Testis (tissue), 2 donors: ENCODE data around the gene CRIP3.

Experiments used
- POLR2A ChIP-seq: fragments of 450-650 bp; IDR thresholded peaks from one replicate; pipeline ENCODE4 v1.6.1; 2017; ENCODE audit warnings: antibody characterized with exemption, mild to moderate bottlenecking, moderate library complexity
- TF ChIP-seq, protein P1 (sequence below), 3 experiments: fragments of 450-650 bp in 2 of 3; fragments of 200-600 bp in 1 of 3; sonication (generic) in 1 of 3; IDR thresholded peaks; one replicate each; pipeline ENCODE4 v1.5.1; 2016 to 2019; ENCODE audit warnings: antibody characterized with exemption in 3 of 3, mild to moderate bottlenecking in 2 of 3, moderate library complexity in 1 of 3

DNA sequence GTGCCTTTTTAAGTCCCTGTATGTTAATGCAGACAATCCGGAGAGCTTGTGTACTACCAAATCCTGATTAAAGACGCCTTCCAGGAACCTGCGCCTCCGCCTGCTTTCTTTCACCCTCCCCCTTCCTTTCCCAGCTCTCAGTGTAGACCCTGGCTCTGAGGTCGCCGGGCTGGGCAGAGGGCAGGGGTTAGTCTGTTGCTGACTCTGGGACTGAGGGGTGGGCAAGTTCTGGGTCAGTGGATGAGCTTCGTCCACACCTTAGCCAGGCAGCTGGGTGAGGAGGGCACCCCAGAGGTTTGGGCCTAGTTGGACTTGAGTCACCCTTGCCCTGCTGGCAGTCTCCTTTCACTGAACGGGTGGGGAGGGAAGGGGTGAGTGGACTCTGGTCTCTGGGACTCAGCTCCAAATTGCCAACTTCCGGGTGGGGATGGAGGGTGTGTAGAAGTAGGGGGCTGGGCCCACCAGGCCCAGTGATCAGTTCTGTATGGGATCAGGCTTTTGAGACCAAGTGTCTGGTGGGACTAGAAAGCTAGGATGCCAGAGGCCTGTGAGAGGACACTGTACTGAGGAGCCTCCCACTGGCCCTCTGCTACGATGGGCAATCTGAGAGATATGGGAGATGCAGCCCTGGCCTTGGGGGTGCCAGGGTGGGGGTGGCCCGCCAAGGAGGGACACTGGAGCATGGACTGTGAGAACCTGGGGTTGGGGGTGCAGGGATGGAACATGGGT, 31.9 kb downstream of the CRIP3 start:
- TF ChIP-seq, protein P1, sequence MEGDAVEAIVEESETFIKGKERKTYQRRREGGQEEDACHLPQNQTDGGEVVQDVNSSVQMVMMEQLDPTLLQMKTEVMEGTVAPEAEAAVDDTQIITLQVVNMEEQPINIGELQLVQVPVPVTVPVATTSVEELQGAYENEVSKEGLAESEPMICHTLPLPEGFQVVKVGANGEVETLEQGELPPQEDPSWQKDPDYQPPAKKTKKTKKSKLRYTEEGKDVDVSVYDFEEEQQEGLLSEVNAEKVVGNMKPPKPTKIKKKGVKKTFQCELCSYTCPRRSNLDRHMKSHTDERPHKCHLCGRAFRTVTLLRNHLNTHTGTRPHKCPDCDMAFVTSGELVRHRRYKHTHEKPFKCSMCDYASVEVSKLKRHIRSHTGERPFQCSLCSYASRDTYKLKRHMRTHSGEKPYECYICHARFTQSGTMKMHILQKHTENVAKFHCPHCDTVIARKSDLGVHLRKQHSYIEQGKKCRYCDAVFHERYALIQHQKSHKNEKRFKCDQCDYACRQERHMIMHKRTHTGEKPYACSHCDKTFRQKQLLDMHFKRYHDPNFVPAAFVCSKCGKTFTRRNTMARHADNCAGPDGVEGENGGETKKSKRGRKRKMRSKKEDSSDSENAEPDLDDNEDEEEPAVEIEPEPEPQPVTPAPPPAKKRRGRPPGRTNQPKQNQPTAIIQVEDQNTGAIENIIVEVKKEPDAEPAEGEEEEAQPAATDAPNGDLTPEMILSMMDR (IDR thresholded peaks at IDR 0.05) = no peak
- no peak for TF ChIP-seq POLR2A
